ENCODE measurements around the gene ANKRD44.

ANKRD44 gene

GRCh38 chr2:197052356-197052755 is 258.2 kb downstream of the ANKRD44 start:
- no peak for TF ChIP-seq CTCF (IDR thresholded peaks at IDR 0.05)
- no peak overlapping the region for H3K27ac ChIP-seq
- no peak for DNase-seq (ENCODE audit: low spot score)
- no peak overlapping the region for H3K4me3 ChIP-seq

- no peak for TF ChIP-seq CTCF (IDR thresholded peaks at IDR 0.05)
- no peak for DNase-seq (ENCODE audit: low spot score)
- Histone ChIP-seq H3K4me3 (no peak overlapping the region), H3K27ac (no peak overlapping the region)
These were observed 265.5 kb downstream of the ANKRD44 start for GRCh38 chr2:197045115-197045514.

GRCh38 chr2:197042739-197043196 is 267.8 kb downstream of the ANKRD44 start:
- Histone ChIP-seq H3K4me3 (no peak overlapping the region), H3K27ac (no peak overlapping the region)
- TF ChIP-seq CTCF (IDR thresholded peaks at IDR 0.05): no peak
- no peak for DNase-seq (ENCODE audit: low spot score)

- no peak for DNase-seq (ENCODE audit: low spot score)
- no peak overlapping the region for H3K27ac ChIP-seq
- H3K4me3 ChIP-seq: no peak overlapping the region
- TF ChIP-seq CTCF (IDR thresholded peaks at IDR 0.05): no peak
These were observed 272.6 kb downstream of the ANKRD44 start for GRCh38 chr2:197037863-197038398.

GRCh38 chr2:197035002-197035401 is 275.6 kb downstream of the ANKRD44 start:
- no peak for DNase-seq (ENCODE audit: low spot score)
- TF ChIP-seq CTCF (IDR thresholded peaks at IDR 0.05): no peak
- no peak overlapping the region for H3K4me3 ChIP-seq
- peak overlapping the region; percentile 32 to 52 for H3K27ac ChIP-seq

GRCh38 chr2:197034292-197034691 is 276.3 kb downstream of the ANKRD44 start:
- DNase-seq (ENCODE audit: low spot score): no peak
- Histone ChIP-seq H3K27ac (peak overlapping the region in 1 of 2 donors; percentile 52), H3K4me3 (no peak overlapping the region)
- TF ChIP-seq CTCF (IDR thresholded peaks at IDR 0.05): no peak

- no peak overlapping the region for H3K4me3 ChIP-seq
These were observed 277.4 kb downstream of the ANKRD44 start for GRCh38 chr2:197033222-197033621.

More at GRCh38 chr2:197033222-197033621, 277.4 kb downstream of the ANKRD44 start:
- H3K27ac ChIP-seq: no peak overlapping the region
- DNase-seq (ENCODE audit: low spot score): no peak
- TF ChIP-seq CTCF (IDR thresholded peaks at IDR 0.05): no peak

All from coronary artery (tissue), 2 donors.